NCI-H82 treated with DMSO at 0.1 percent for 48 hours (cell line): ENCODE data around the gene PCP2.
A peak's percentile ranks its signal among the peaks of the same experiment; 100 is the strongest.
"Not testable (repeated sequence)": the region's sequence is repeated elsewhere in the genome, so short reads cannot be mapped to it uniquely, and the experiment has no call there.

Experiments used
- DNase-seq: peaks from one replicate; lab custom pipeline; 2025; ENCODE audit not compliant: unreplicated experiment; lab: John Stamatoyannopoulos, UW

PCP2 gene

GRCh38 chr19:7661744-7662538, 28.4 kb upstream of the PCP2 start:
- DNase-seq: no peak

DNA sequence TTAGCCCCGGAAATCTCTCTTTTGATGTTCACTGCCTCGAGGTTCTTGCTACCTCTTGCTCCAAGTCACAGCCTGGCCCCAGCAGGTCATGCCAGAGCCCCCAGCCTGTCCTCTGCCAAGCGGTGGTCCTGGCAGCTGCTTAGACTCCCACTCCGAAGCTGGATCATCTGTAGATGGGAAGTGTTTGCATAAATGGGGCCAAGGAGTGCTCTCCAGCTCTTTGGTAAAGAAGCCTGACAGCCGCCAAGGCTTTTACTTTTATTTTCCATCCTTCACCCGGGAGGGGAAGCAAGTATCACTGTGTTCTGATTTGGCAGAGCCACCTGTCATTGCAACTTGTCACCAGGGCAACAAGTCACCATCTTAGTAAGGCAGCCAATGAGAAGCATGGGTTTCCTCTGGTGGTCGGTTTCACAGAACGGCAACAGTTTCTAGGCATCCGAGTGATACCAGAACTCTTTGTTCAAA, 24.7 kb upstream of the PCP2 start:
- no peak for DNase-seq

DNA sequence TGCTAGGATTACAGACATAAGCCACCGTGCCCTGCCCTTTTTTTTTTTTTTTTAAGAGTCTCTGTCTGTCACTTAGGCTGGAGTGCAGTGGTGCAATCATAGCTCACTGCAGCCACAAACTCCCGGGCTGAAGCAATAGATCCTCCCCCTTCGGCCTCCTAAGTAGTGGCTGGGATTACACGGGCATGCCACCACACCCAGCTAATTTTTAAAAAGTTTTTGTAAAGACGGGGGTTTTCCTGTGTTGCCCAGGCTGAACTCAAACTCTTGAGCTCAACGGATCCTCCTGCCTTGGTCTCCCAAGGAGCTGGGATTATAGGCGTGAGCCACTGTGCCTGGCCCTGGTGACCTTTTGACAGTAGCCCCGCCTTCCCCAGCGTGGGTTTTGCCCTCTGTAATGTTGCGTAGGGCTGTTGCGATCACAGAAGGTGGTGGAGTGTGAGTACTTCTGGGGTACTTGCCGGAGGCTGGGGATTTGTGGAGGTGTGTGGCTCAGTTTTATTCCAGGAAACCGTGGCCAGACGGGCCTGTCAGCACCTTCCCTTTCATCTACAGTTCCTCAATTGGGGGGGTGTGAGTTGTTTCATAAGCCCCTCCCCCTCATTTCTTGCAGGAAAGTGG, 23.7 kb upstream of the PCP2 start:
- no peak for DNase-seq

- DNase-seq: no peak
Measured at GRCh38 chr19:7655581-7655980, 22.1 kb upstream of the PCP2 start.

- DNase-seq: no peak
Measured at GRCh38 chr19:7654401-7654800, 20.9 kb upstream of the PCP2 start.

GRCh38 chr19:7652061-7652641, 18.6 kb upstream of the PCP2 start:
- DNase-seq: peak; percentile 58

DNA sequence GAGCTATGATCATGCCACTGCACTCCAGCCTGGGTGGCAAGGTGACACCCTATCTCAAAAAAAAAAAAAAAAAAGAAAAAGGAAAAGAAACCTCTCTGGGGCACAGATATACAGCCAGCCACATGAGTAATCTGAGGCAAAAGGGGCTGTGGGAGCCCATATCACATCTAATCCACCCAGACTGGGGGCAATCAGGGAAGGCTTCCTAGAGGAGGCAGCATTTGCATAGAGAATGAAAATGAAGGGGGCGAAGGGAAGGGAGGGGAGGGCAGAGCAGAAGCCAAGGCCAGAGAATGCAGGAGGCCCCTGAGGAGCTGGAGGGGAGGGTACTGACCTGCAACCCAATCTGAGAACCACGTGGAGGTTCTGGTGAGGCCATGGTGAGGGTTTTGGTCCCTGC, 16.6 kb upstream of the PCP2 start:
- DNase-seq: no peak

DNA sequence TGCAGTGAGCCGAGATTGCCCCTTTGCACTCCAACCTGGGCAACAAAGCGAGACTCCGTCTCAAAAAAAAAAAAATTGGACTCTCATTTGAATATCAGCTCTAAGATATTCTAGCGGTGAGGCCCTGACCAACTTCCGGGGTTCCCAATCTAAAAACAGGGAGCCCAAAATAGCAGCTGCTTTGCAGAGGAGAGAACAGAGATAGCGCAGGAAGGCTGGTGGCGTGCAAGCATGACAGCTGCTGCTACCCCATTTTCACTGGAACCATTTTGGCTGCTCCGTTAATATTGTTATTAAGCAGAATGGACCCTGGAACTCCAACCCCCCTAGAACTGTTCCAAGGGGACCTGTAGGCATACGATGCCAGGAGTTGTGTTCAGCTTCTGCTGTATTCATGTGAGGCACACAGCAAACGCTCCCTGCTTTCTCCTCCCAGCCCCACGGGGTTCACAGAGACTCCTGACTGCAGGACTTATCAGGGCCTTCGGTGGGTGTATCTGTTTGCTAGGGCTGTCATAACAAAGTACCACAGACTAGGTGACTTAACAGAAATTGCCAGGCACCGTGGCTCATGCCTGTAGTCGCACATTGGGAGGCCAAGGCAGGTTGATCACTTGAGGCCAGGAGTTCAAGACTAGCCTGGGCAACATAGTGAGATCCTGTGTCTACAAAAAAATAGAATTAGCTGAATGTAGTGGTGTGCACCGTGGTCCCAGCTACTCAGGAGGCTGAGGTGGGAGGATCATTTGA, 14.9 kb upstream of the PCP2 start:
- DNase-seq: no peak

DNA sequence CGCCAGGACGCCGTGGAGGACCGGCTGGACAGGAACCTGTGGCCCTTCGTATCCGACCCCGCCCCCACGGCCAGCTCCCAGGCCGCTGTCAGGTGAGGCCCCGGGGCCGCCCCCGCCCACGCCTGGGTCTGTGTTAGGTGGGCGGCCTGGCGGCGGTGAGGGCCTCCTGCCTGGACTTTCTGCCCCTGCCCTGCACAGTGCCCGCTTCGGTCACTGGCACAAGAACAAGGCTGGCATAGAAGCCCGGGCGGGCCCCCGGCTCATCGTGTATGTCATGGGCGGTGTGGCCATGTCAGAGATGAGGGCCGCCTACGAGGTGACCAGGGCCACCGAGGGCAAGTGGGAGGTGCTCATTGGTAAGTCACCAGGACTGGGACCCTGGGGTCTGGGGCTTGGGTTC, 13.6 kb upstream of the PCP2 start:
- no peak for DNase-seq

GRCh38 chr19:7646426-7646700, 12.8 kb upstream of the PCP2 start:
- DNase-seq: no peak

- DNase-seq: no peak
Measured at GRCh38 chr19:7645656-7646425, 12.3 kb upstream of the PCP2 start.

DNA sequence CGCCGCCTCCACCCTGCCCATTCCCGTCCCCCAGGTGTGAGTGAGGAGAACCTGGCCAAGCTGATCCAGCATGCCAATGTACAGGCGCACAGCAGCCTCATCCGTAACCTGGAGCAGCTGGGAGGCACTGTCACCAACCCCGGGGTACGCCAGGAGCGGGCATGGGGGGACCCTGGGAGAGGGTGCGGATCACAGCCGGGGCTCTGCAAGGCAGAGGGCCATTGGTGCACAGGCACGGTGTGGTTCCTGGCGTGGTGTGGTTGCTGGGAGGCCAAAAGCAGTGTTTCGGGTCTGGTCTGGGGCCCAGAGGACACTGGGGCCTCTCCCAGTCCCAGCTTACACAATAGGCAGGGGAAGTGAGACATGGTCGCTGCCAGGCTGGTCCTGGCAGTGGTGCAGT, 11.6 kb upstream of the PCP2 start:
- DNase-seq: no peak

GRCh38 chr19:7644550-7644877, 11.0 kb upstream of the PCP2 start:
- DNase-seq: no peak

GRCh38 chr19:7643629-7644549, 10.4 kb upstream of the PCP2 start:
- not testable (repeated sequence) for DNase-seq

DNA sequence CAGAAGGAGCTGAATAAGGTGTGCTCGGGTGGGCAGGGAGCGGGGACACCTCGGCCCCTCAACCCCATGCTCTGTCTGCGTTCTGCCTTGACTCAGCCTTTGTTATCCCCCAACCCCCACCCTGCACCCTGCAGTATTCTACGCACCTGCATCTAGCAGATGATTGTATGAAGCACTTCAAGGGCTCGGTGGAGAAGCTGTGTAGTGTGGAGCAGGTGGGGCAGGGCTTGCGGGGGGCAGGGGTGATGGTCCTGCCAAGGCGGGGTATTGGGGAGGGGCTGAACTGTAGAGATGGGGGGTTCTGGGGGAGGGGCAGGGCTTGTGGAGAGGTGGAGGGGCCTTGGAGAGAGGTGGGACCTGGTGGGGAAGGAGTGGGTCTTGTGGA, 9.5 kb upstream of the PCP2 start:
- DNase-seq: no peak

DNA sequence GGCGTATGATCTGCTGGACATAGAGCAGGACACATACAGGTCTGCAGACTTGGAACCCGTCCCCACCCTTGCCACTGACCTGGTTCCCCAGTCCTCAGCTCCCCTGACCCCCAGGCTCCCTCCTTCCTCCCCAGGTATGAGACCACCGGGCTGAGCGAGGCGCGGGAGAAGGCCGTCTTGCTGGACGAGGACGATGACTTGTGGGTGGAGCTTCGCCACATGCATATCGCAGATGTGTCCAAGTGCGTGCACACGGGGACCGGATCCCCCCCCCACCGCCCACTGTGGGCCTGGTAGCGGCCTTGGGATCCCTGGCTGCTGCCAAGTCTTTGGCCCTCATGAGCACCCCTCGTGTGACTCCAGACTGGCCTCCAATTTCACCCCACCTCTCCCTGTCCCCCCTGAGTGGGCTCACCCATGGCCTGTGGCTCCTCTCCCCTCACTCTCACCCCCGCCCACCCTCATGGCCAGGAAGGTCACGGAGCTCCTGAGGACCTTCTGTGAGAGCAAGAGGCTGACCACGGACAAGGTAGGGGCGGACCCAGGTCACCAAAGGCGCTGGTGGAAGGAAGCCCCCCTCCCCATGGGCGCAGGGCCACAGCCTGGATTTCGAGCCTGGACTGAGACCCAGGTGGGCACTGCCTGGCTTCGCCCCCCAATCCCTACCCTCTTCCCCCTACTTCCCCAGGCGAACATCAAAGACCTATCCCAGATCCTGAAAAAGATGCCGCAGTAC, 8.9 kb upstream of the PCP2 start:
- DNase-seq: no peak

DNA sequence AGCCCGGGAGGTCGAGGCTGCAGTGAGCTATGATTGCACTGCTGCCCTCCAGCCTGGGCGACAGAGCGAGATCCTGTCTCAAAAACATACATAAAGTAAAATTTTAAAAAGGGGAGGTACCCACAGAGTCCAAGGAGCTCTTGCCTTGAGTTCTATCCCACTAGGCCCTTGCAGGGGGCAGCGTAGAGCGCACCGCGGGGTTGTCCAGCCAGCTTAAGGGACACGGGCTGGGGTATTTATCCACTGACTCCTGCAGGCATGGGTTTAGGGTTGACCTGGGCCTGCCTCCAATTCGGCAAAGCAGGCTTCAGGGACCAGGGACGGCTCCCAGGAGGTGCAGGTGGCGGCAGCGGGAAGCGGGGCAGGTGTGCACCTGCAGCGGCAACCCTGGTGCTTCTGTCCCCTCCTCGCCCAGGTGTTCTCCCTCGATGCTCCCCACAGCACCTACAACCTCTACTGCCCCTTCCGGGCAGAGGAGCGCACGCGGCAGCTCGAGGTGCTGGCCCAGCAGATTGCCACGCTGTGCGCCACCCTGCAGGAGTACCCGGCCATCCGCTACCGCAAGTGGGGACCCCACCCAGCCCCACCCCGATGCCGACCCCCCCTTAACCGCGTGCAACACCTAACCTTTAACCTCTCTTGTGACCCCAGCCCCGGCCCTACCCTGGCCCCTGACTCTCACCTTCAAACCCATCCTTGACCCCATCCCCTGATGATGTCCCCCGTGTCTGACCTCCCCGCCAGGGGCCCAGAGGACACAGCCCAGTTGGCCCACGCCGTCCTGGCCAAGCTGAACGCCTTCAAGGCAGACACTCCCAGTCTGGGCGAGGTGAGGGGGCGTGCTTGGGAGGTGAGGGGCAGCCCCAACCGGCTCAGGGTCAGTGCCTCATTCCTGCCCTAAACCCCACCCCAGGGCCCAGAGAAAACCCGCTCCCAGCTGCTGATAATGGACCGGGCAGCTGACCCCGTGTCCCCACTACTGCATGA, 8.1 kb upstream of the PCP2 start:
- DNase-seq: no peak

DNA sequence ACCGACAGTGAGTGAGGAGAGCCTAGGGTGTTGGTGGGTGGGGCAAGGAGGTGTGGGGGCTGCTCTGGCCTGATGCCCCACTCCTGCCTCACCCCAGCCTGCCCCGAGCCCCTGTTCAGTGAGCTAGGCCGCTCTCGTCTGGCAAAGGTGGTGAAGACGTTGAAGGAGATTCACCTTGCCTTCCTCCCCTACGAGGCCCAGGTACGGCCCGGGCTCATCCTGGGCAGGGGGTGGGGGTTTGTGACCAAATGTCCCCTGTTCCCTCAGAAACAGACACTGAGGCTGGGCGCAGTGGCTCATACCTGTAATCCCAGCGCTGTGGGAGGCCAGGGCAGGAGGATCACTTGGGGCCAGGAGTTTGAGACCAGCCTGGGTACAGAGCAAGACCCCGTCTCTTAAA, 7.3 kb upstream of the PCP2 start:
- DNase-seq: no peak
